ENCODE data around the gene OMD.

DNA sequence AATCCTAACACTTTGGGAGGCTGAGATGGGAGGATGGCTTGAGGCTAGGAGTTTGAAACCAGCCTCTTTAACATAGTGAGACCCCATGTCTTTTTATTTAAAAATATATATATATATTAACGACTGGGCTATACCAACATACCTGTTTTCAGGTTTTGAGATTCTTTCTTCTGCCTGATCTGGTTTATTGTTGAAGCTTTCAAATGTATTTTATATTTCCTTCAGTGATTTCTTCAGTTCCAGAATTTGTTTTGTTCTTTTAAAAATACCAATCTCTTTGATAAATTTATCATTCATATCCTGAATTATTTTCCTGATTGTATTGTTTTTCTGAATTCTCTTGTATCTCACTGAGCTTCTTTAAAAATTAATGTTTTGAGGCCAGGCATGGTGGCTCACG, 51.1 kb downstream of the OMD start:
- TF ChIP-seq, protein P1, sequence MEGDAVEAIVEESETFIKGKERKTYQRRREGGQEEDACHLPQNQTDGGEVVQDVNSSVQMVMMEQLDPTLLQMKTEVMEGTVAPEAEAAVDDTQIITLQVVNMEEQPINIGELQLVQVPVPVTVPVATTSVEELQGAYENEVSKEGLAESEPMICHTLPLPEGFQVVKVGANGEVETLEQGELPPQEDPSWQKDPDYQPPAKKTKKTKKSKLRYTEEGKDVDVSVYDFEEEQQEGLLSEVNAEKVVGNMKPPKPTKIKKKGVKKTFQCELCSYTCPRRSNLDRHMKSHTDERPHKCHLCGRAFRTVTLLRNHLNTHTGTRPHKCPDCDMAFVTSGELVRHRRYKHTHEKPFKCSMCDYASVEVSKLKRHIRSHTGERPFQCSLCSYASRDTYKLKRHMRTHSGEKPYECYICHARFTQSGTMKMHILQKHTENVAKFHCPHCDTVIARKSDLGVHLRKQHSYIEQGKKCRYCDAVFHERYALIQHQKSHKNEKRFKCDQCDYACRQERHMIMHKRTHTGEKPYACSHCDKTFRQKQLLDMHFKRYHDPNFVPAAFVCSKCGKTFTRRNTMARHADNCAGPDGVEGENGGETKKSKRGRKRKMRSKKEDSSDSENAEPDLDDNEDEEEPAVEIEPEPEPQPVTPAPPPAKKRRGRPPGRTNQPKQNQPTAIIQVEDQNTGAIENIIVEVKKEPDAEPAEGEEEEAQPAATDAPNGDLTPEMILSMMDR (IDR thresholded peaks at IDR 0.05; ENCODE audit: low read depth, low read length, poor library complexity, severe bottlenecking): no peak
- TF ChIP-seq EZH2phosphoT487 (IDR thresholded peaks at IDR 0.05; ENCODE audit: borderline replicate concordance, low read length): no peak

Measured in DOHH2 (cell line).